Right atrium auricular region (tissue), 2 donors: ENCODE results near the gene DNMBP. TPM values are rescaled to one million over a fixed set of nuclear protein-coding genes. Genes with fewer than 3 reads are reported as not detected.

Experiments used
- DNase-seq: peaks from one replicate; pipeline ENCODE4 v3.0.0-alpha.2; 2019; ENCODE audit warnings: low spot score
- H3K27ac ChIP-seq, 2 donors: fragments of 200-600 bp; sonication (generic); 1 replicate in 1 of 2; 2 replicates in 1 of 2; pipeline ENCODE4 v1.5.1; 2016 to 2019
- H3K27me3 ChIP-seq, 2 donors: fragments of 200-600 bp; sonication (generic); one replicate each; pipeline versions ENCODE4 v1.5.1 to v1.6.0; 2017 to 2019
- H3K36me3 ChIP-seq: fragments of 200-600 bp; sonication (generic); one replicate; pipeline ENCODE4 v1.5.1; 2016
- H3K4me1 ChIP-seq, 2 donors: fragments of 200-600 bp; sonication (generic); one replicate each; pipeline versions ENCODE4 v1.5.1 to v1.6.0; 2017 to 2019
- H3K4me3 ChIP-seq, 2 donors: fragments of 200-600 bp; sonication (generic); 1 replicate in 1 of 2; 2 replicates in 1 of 2; pipeline ENCODE4 v1.5.1; 2017 to 2019; ENCODE audit warnings: mild to moderate bottlenecking in 1 of 2, moderate library complexity in 1 of 2
- H3K9me3 ChIP-seq, 2 donors: fragments of 200-600 bp; sonication (generic); one replicate each; pipeline ENCODE4 v1.5.1; 2019
- CTCF ChIP-seq, 2 donors: fragments of 200-600 bp; sonication (generic); IDR thresholded peaks; one replicate each; pipeline ENCODE4 v1.5.1; 2019; ENCODE audit warnings: antibody characterized with exemption in 2 of 2
- total RNA-seq, 2 donors: library from RNA; depleted of rRNA; stranded (reverse); fragments of >200 nt; gene quantifications; one replicate each; pipeline ENCODE4 v1.1.0, GENCODE V29; 2016

Gene DNMBP
- total RNA-seq, 2 donors from 2014 or later = 5.8 to 8.2 TPM

GRCh38 chr10:99835947-99836346, 173.8 kb downstream of the DNMBP start:
- no peaks in the 10 kb centered on the region for H3K36me3 ChIP-seq

GRCh38 chr10:99834410-99834809, 175.3 kb downstream of the DNMBP start:
- DNase-seq = no peak
- Histone ChIP-seq H3K36me3 (no peaks in the 10 kb centered on the region), H3K27ac (no peak overlapping the region), H3K9me3 (no peaks in the 10 kb centered on the region), H3K27me3 (no peaks in the 10 kb centered on the region), H3K4me3 (no peak overlapping the region), H3K4me1 (no peaks in the 10 kb centered on the region)
- no peak for TF ChIP-seq CTCF (IDR thresholded peaks at IDR 0.05)

More at GRCh38 chr10:99835947-99836346, 173.8 kb downstream of the DNMBP start:
- peak; percentile 49 for DNase-seq
- H3K27me3 ChIP-seq = no peaks in the 10 kb centered on the region
- TF ChIP-seq CTCF (IDR thresholded peaks at IDR 0.05) = no peak
- H3K4me1 ChIP-seq = no peaks in the 10 kb centered on the region
- no peaks in the 10 kb centered on the region for H3K9me3 ChIP-seq
- H3K4me3 ChIP-seq = no peak overlapping the region
- H3K27ac ChIP-seq = no peak overlapping the region

GRCh38 chr10:99832439-99832838, 177.3 kb downstream of the DNMBP start:
- Histone ChIP-seq H3K9me3 (no peaks in the 10 kb centered on the region), H3K36me3 (no peaks in the 10 kb centered on the region)
- TF ChIP-seq CTCF (IDR thresholded peaks at IDR 0.05) = no peak

GRCh38 chr10:99828464-99828863, 181.3 kb downstream of the DNMBP start:
- TF ChIP-seq CTCF (IDR thresholded peaks at IDR 0.05) = no peak

More at GRCh38 chr10:99832439-99832838, 177.3 kb downstream of the DNMBP start:
- Histone ChIP-seq H3K27ac (no peak overlapping the region), H3K27me3 (no peaks in the 10 kb centered on the region), H3K4me1 (no peaks in the 10 kb centered on the region), H3K4me3 (no peak overlapping the region)
- DNase-seq = no peak

GRCh38 chr10:99827936-99828335, 181.8 kb downstream of the DNMBP start:
- H3K9me3 ChIP-seq = no peaks in the 10 kb centered on the region
- TF ChIP-seq CTCF (IDR thresholded peaks at IDR 0.05) = no peak
- H3K27ac ChIP-seq = no peak overlapping the region
- no peaks in the 10 kb centered on the region for H3K4me1 ChIP-seq
- no peaks in the 10 kb centered on the region for H3K27me3 ChIP-seq
- H3K36me3 ChIP-seq = no peaks in the 10 kb centered on the region
- DNase-seq = no peak
- H3K4me3 ChIP-seq = no peak overlapping the region

More at GRCh38 chr10:99828464-99828863, 181.3 kb downstream of the DNMBP start:
- Histone ChIP-seq H3K36me3 (no peaks in the 10 kb centered on the region), H3K4me3 (no peak overlapping the region), H3K9me3 (no peaks in the 10 kb centered on the region), H3K27me3 (no peaks in the 10 kb centered on the region), H3K27ac (no peak overlapping the region), H3K4me1 (no peaks in the 10 kb centered on the region)
- DNase-seq = no peak

Other genes with a start within 250 kb of the DNMBP start
- under 1 TPM; 0.15 to 0.28 TPM for gene ABCC2, start 227.3 kb downstream of the DNMBP start, total RNA-seq
- not detected for gene CPN1, start 71.9 kb upstream of the DNMBP start, total RNA-seq
- gene ERLIN1, start 176.1 kb upstream of the DNMBP start, total RNA-seq = 10 to 100 TPM in 1 of 2 donors, 1 to 10 TPM in 1; 7.2 to 10.8 TPM
- 10 to 100 TPM in 1 of 2 donors, 1 to 10 TPM in 1; 9.6 to 11.0 TPM for gene CHUK, start 219.6 kb upstream of the DNMBP start, total RNA-seq